Activated CD4-positive, CD25-positive, alpha-beta regulatory T cell treated with anti-CD3 and anti-CD28 coated beads, Interleukin-2, amount 50 U/mL, for 16 hours (primary cell): ENCODE data around the gene PPA1.
"Not testable (repeated sequence)": the region's sequence is repeated elsewhere in the genome, so short reads cannot be mapped to it uniquely, and the experiment has no call there.

Source experiments
- DNase-seq: peaks from one replicate; pipeline ENCODE4 v3.0.0-alpha.2; 2020; ENCODE audit warnings: low read depth, low spot score

Gene PPA1

GRCh38 chr10:70233109-70233938, at the start of gene PPA1:
TSS of gene PPA1 (minus strand) at chr10:70233429. CDS start at chr10:70233327, 102 bp downstream.
- peak; percentile 99 for DNase-seq

GRCh38 chr10:70281609-70282008, 48.4 kb upstream of the PPA1 start:
- no peak for DNase-seq

GRCh38 chr10:70280099-70280498, 46.9 kb upstream of the PPA1 start:
- DNase-seq = no peak

GRCh38 chr10:70277396-70278030, 44.3 kb upstream of the PPA1 start:
- no peak for DNase-seq

GRCh38 chr10:70274643-70275042, 41.4 kb upstream of the PPA1 start:
- DNase-seq = no peak

- DNase-seq = no peak
Observed at GRCh38 chr10:70272925-70273316, 39.7 kb upstream of the PPA1 start.

GRCh38 chr10:70271996-70272924, 39.0 kb upstream of the PPA1 start:
- DNase-seq = no peak

GRCh38 chr10:70270952-70271351, 37.7 kb upstream of the PPA1 start:
- no peak for DNase-seq

- no peak for DNase-seq
Observed at GRCh38 chr10:70269741-70270140, 36.5 kb upstream of the PPA1 start.

GRCh38 chr10:70268376-70268775, 35.1 kb upstream of the PPA1 start:
- no peak for DNase-seq

GRCh38 chr10:70267161-70267933, 34.1 kb upstream of the PPA1 start:
- DNase-seq = no peak

- DNase-seq = no peak
Observed at GRCh38 chr10:70266701-70267100, 33.5 kb upstream of the PPA1 start.

GRCh38 chr10:70266056-70266455, 32.8 kb upstream of the PPA1 start:
- DNase-seq = no peak

GRCh38 chr10:70265032-70265689, 31.9 kb upstream of the PPA1 start:
- no peak for DNase-seq

- no peak for DNase-seq
Observed at GRCh38 chr10:70260734-70261133, 27.5 kb upstream of the PPA1 start.

GRCh38 chr10:70260259-70260658, 27.0 kb upstream of the PPA1 start:
- DNase-seq = no peak

- no peak for DNase-seq
Observed at GRCh38 chr10:70258216-70258615, 25.0 kb upstream of the PPA1 start.

GRCh38 chr10:70257816-70258215, 24.6 kb upstream of the PPA1 start:
- DNase-seq = not testable (repeated sequence)

- no peak for DNase-seq
Observed at GRCh38 chr10:70256463-70256862, 23.2 kb upstream of the PPA1 start.
